Osteocyte (in vitro differentiated cells): ENCODE data around the gene EWSR1. TPM values are rescaled to one million over a fixed set of nuclear protein-coding genes. Genes with fewer than 3 reads are reported as not detected.
A peak's percentile ranks its signal among the peaks of the same experiment; 100 is the strongest.

Source experiments
- DNase-seq: peaks from one replicate; pipeline ENCODE4 v3.0.0; 2021; ENCODE audit warnings: mixed read lengths; ENCODE audit not compliant: unreplicated experiment; ENCODE audit errors: extremely low spot score
- H3K27ac Mint-ChIP-seq: one replicate; pipeline ENCODE4 v1.8.0; 2021; ENCODE audit warnings: mild to moderate bottlenecking, mixed read lengths; ENCODE audit not compliant: unreplicated experiment
- H3K27me3 Mint-ChIP-seq: one replicate; pipeline ENCODE4 v1.8.0; 2021; ENCODE audit warnings: mixed read lengths; ENCODE audit not compliant: unreplicated experiment
- H3K36me3 Mint-ChIP-seq: one replicate; pipeline ENCODE4 v1.8.0; 2021; ENCODE audit warnings: mixed read lengths; ENCODE audit not compliant: unreplicated experiment
- H3K4me1 Mint-ChIP-seq: one replicate; pipeline ENCODE4 v1.8.0; 2021; ENCODE audit warnings: mixed read lengths; ENCODE audit not compliant: unreplicated experiment
- H3K4me3 Mint-ChIP-seq: one replicate; pipeline ENCODE4 v1.8.0; 2021; ENCODE audit warnings: mild to moderate bottlenecking, moderate library complexity, mixed read lengths; ENCODE audit not compliant: unreplicated experiment
- H3K9me3 Mint-ChIP-seq: one replicate; pipeline ENCODE4 v1.8.0; 2021; ENCODE audit warnings: mixed read lengths; ENCODE audit not compliant: unreplicated experiment
- total RNA-seq: library from RNA; stranded (reverse); gene quantifications from 2 replicates; pipeline ENCODE4 v1.2.1, GENCODE V29; 2021
- TF ChIP-seq, protein P1 (sequence below): fragments of 200-600 bp; sonication (generic); IDR thresholded peaks from 2 replicates; pipeline ENCODE4 v1.5.0; 2021; ENCODE audit warnings: antibody characterized with exemption, mild to moderate bottlenecking, moderate library complexity

The EWSR1 gene
- total RNA-seq, 1 donor from 2014 or later = 228 TPM

DNA sequence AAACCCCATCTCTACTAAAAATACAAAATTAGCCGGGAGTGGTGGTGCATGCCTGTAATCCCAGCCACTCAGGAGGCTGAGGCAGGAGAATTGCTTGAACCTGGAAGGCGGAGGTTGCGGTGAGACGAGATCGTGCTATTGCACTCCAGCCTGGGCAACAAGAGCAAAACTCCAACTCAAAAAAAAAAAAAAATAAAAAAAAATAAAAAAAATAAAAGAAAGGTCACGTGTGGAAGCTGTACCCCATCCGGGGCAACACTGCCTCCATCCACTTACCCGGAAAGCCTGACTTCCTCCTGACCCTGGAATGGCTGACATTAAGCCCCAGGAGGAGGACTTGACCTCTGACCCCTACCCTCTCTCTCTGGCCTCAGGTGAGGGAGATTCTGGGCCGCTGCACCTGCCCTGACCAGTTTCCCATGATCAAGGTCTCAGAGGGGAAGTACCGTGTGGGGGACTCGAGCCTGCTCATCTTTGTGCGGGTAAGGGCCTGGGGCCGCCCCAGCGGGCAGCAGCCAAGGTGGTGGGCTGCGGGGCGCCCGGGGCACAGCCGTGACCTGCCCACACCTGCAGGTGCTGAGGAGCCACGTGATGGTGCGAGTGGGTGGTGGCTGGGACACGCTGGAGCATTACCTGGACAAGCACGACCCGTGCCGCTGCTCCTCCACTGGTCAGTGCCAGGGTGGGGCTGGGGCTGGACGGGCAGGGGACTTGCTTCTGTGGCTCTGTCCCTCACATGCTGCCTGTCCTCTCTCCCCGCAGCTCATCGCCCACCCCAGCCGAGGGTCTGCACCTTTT lies 42.2 kb downstream of the EWSR1 start:
- Mint-ChIP-seq H3K27me3 (peaks cover 13% of the 10 kb centered on the region), H3K4me3 (no peak overlapping the region), H3K9me3 (no peaks in the 10 kb centered on the region), H3K27ac (peak overlapping the region; percentile 97), H3K36me3 (no peaks in the 10 kb centered on the region), H3K4me1 (peaks cover 47% of the 10 kb centered on the region)
- no peak for DNase-seq
- TF ChIP-seq, protein P1, sequence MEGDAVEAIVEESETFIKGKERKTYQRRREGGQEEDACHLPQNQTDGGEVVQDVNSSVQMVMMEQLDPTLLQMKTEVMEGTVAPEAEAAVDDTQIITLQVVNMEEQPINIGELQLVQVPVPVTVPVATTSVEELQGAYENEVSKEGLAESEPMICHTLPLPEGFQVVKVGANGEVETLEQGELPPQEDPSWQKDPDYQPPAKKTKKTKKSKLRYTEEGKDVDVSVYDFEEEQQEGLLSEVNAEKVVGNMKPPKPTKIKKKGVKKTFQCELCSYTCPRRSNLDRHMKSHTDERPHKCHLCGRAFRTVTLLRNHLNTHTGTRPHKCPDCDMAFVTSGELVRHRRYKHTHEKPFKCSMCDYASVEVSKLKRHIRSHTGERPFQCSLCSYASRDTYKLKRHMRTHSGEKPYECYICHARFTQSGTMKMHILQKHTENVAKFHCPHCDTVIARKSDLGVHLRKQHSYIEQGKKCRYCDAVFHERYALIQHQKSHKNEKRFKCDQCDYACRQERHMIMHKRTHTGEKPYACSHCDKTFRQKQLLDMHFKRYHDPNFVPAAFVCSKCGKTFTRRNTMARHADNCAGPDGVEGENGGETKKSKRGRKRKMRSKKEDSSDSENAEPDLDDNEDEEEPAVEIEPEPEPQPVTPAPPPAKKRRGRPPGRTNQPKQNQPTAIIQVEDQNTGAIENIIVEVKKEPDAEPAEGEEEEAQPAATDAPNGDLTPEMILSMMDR = no peak

DNA sequence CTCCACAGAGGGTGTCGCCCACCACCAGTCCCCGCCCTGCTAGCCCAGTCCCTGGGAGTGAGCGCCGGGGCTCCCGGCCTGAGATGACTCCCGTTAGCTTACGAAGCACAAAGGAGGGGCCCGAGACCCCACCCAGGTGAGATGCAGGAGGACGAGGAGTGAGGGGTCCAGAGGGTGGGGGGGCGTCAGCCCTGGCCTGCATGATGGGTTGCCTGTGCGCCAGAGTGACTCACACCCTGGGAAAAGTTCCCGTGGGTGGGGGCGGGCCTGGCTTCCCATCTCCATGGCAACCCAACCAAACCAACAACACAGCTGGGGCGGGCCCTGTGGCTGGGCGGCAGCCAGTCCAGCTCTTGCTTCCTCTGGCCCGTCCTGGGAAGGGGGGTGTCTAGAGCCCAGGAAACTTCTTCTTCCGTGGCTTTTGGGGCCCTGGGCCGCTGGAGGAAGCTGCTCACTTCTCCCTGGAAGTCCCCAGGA lies 42.8 kb downstream of the EWSR1 start:
- H3K9me3 Mint-ChIP-seq = no peaks in the 10 kb centered on the region
- DNase-seq = peak; percentile 99
- peaks cover 13% of the 10 kb centered on the region for H3K27me3 Mint-ChIP-seq
- H3K4me1 Mint-ChIP-seq = peaks cover 44% of the 10 kb centered on the region
- TF ChIP-seq, protein P1 = no peak
- H3K27ac Mint-ChIP-seq = peak overlapping the region; percentile 97
- H3K36me3 Mint-ChIP-seq = no peaks in the 10 kb centered on the region
- H3K4me3 Mint-ChIP-seq = no peak overlapping the region

DNA sequence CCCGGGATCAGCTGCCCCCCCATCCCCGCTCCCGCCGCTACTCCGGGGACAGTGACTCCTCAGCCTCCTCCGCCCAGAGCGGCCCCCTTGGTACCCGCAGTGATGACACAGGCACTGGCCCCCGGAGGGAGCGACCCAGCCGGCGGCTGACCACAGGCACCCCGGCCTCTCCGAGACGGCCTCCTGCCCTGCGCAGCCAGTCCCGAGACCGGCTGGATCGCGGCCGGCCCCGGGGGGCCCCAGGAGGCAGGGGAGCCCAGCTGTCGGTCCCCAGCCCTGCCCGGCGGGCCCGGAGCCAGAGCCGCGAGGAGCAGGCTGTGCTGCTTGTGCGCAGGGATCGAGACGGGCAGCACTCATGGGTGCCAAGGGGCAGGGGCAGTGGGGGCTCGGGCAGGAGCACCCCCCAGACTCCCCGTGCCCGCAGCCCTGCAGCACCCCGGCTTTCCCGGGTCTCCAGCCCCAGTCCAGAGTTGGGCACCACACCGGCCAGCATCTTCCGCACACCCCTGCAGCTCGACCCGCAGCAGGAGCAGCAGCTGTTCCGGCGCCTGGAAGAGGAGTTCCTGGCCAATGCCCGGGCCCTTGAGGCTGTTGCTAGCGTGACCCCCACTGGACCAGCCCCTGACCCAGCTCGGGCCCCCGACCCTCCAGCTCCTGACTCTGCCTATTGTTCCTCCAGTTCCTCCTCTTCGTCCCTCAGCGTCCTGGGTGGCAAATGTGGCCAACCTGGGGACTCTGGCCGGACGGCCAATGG lies 43.6 kb downstream of the EWSR1 start:
- no peaks in the 10 kb centered on the region for H3K36me3 Mint-ChIP-seq
- peaks cover 21% of the 10 kb centered on the region for H3K27me3 Mint-ChIP-seq
- no peaks in the 10 kb centered on the region for H3K9me3 Mint-ChIP-seq
- H3K27ac Mint-ChIP-seq = peak overlapping the region; percentile 97
- H3K4me3 Mint-ChIP-seq = no peak overlapping the region
- TF ChIP-seq, protein P1 = no peak
- DNase-seq = no peak
- peaks cover 44% of the 10 kb centered on the region for H3K4me1 Mint-ChIP-seq

DNA sequence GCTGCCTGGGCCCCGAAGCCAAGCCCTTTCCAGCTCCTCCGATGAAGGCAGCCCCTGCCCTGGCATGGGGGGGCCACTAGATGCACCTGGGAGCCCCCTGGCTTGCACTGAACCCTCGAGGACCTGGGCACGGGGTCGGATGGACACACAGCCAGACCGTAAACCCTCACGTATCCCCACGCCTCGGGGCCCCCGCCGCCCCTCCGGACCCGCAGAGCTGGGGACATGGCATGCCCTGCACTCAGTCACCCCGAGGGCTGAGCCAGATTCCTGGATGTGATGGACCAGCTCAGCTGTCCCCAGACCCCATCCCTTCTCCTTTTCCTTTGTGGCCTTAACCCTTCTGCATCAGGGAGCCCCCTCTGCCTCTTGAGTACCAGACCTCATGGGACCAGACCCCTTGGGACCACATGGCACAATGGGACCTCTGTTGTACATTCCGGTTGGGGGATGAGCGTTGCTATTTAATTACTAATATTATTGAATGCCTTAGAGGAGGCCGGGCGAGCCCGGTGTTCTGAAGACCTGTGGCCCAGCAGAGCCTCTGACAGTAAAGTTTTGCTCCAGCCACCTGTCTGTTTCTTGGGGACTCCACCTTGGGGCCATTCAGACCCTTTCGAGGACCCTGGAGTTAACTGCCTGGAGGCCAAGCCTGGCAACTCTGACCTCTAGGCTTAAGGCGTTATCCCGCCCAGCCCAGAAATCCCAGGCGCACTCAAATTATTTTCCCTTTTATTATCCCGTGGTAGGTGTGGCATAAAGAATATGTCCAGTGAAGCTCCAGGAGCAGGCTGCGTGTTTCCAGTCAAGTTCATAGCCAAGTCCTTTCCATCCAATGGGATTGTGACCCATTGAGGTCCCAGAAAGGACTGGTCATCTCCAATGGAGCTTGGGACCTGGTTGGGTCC lies 44.4 kb downstream of the EWSR1 start:
- no peak for DNase-seq
- TF ChIP-seq, protein P1 = no peak
- no peak overlapping the region for H3K4me3 Mint-ChIP-seq
- H3K4me1 Mint-ChIP-seq = peaks cover 44% of the 10 kb centered on the region
- no peaks in the 10 kb centered on the region for H3K9me3 Mint-ChIP-seq
- peaks cover 25% of the 10 kb centered on the region for H3K27me3 Mint-ChIP-seq
- H3K27ac Mint-ChIP-seq = peak overlapping the region; percentile 79
- H3K36me3 Mint-ChIP-seq = no peaks in the 10 kb centered on the region
